ENCODE data around the gene GSK3B.

- no peak for TF ChIP-seq POLR2A (IDR thresholded peaks at IDR 0.05; ENCODE audit: low read length)
- no peak for TF ChIP-seq GATA1 (IDR thresholded peaks at IDR 0.05; ENCODE audit: low read depth, low read length)
Observed at GRCh38 chr3:120029749-120030148, 64.5 kb downstream of the GSK3B start.

Data from erythroblast (primary cell).